ENCODE measurements around the gene TRPM2.
"Not testable (repeated sequence)": the region's sequence is repeated elsewhere in the genome, so short reads cannot be mapped to it uniquely, and the experiment has no call there.

TRPM2 gene

DNA sequence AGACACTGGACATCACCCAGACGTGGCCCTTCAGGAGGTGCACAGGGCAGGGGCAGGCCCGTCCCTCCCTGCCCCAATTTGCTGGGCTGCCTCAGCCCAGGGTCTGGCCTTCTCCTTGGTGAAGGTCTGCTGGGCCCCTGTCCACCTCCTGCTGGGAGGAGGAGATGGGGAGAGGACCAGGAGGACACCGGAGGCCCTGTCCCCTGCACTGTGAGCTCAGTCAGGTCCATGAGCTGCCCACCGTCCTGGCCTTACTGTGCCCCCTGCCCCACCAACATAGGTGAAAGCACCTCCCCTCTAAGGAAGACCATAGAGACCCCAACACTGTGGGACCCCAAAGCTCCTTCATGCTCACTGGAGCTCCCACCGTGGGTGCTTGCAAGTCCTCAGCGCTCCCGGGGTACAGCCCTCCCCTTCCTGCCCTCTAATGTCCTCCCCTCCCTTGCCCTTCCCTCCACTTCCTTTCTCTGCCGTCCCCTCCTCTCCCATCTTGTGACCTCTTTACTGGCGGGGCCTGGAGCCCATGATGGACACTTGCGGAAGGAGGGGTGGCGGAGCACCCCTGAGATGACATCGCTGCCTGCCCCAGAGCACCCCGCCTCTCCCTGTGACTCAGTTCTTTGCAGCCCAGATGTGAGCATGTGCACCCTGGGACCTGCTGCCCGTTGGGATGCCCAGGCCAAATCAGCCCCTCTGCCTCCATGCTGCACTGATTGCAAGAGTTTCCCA is 106.5 kb downstream of the TRPM2 start:
- DNase-seq (ENCODE audit: low read depth in 2 of 2, low spot score in 1 of 2) = no peak

DNA sequence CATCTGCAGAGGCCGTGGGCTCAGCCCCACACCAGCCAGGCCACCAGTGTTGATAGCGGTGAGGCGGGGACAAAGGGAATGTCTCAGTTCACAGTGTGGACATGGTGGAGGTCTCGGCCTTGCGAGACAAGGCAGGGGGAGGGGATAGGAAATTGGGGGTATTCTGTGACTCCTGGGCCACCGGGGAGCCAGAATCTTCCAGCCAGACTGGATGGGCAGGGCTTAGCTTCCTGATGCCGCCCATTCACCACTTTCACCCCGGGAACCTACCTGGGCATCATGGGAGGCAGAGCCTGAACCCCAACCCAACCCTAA is 107.0 kb downstream of the TRPM2 start:
- DNase-seq (ENCODE audit: low read depth in 2 of 2, low spot score in 1 of 2) = no peak

- DNase-seq (ENCODE audit: low read depth in 2 of 2, low spot score in 1 of 2) = no peak
Measured at GRCh38 chr21:44461005-44461404, 107.6 kb downstream of the TRPM2 start.

DNA sequence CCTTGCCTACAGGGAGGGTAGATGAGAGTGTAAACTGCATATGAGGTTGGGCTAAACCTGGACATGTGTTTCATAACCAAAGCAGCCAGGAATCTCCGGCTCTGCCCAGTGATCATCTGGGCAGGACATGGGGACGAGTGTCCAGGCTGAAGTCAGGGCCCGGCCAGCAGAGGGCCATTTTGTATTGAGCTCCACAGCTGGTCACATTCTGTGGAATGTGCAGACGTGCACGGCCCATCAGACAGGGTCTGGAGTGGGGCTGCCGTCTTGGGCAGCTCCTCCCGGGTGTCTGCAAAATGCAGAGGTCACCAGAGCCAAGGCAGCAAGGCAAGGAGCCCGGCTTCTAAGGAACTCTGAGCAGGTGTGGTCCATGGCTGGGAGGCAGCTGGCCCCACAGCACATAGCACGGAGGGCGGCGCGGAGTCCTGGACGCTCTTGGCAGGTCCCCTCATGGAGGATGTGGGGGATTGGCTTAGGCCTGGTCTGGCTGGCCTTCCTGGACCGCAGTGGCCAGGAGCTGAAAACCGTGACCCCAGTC is 108.1 kb downstream of the TRPM2 start:
- DNase-seq (ENCODE audit: low read depth in 2 of 2, low spot score in 1 of 2) = no peak

DNA sequence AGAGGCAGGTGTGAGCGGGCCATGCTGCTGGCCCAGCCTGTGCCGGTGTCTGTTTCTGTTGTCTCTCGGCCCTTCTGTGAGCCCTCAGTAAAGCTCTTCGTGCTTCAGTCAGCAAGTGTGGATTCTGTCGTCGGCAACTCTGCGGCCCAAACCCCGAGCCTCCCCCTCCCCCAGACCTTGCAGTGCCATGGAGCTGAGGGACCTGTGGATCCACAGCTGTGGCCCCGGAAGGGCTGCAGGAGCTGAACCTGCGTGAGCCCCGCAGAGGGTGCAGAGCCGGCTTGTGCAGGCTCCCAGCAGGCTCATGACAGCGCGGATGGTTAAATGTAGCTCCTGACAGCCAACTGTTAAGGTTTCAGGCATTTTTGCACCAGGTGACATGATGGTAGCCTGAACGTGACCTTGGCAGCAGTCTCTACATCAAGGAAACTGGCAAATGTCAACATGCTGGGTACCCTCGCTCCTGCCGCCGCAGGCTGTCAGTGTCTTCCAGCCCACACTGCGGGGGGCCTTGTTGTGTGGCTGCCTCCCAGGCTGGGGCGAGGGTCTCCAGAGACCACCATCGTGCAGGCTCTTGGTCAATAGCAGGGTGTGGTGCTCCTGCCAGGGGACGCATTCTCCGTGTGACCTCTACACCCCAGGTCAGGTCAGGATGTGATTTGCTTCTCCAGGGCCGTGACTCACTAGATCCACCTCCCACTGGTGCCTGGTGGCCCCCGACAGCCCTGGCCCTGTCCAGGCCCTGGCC is 108.8 kb downstream of the TRPM2 start:
- DNase-seq (ENCODE audit: low read depth in 2 of 2, low spot score in 1 of 2) = no peak

- no peak for DNase-seq (ENCODE audit: low read depth in 2 of 2, low spot score in 1 of 2)
Measured at GRCh38 chr21:44462834-44463200, 109.4 kb downstream of the TRPM2 start.

DNA sequence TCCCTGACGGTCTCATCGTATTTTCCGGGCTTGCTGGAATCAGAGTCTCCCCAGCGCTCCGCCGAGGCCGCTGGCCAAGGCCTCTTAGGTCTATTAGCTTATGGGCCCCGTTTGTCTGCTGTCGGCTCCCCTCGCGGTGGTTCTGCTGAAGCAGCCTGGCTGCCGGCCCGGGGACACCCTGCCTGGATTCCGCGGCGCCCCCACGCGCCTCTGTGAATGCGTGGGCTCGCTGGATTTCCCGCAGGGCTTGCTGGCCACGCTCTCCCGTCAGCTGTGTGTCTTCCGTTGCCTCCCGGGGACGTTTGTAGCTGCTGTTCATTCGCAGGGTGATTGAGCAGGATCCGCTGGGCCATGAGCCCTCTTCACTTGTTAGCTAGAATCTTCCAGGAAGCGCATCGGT is 110.3 kb downstream of the TRPM2 start:
- DNase-seq (ENCODE audit: low read depth in 2 of 2, low spot score in 1 of 2) = no peak

GRCh38 chr21:44464351-44464750 is 110.9 kb downstream of the TRPM2 start:
- no peak for DNase-seq (ENCODE audit: low read depth in 2 of 2, low spot score in 1 of 2)

- DNase-seq (ENCODE audit: low read depth in 2 of 2, low spot score in 1 of 2) = no peak
Measured at GRCh38 chr21:44466351-44466954, 113.0 kb downstream of the TRPM2 start.

- no peak for DNase-seq (ENCODE audit: low read depth in 2 of 2, low spot score in 1 of 2)
Measured at GRCh38 chr21:44466996-44467858, 113.8 kb downstream of the TRPM2 start.

DNA sequence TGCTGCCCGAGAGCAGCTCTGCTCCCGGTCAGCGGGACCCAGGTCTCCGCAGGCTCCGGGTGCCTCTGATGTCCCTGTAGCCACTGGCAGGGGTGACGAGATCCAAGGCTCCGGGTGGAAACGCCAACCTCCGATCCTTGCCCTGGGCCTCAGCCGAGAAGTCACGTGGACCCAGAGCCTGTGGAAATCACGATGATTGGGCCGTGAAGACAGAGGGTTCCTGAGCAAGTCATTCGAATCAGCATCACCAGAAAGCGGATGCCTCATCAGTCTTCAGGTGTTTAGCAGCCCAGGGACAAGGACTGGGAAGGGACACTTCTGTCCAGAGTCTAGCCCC is 114.4 kb downstream of the TRPM2 start:
- no peak for DNase-seq (ENCODE audit: low read depth in 2 of 2, low spot score in 1 of 2)

GRCh38 chr21:44471341-44471740 is 117.9 kb downstream of the TRPM2 start:
- no peak for DNase-seq (ENCODE audit: low read depth in 2 of 2, low spot score in 1 of 2)

GRCh38 chr21:44471996-44472395 is 118.6 kb downstream of the TRPM2 start:
- no peak for DNase-seq (ENCODE audit: low read depth in 2 of 2, low spot score in 1 of 2)

GRCh38 chr21:44473915-44474555 is 120.6 kb downstream of the TRPM2 start:
- no peak for DNase-seq (ENCODE audit: low read depth in 2 of 2, low spot score in 1 of 2)

- DNase-seq (ENCODE audit: low read depth in 2 of 2, low spot score in 1 of 2) = no peak
Measured at GRCh38 chr21:44475266-44475845, 121.9 kb downstream of the TRPM2 start.

- no peak for DNase-seq (ENCODE audit: low read depth in 2 of 2, low spot score in 1 of 2)
Measured at GRCh38 chr21:44477131-44477530, 123.7 kb downstream of the TRPM2 start.

DNA sequence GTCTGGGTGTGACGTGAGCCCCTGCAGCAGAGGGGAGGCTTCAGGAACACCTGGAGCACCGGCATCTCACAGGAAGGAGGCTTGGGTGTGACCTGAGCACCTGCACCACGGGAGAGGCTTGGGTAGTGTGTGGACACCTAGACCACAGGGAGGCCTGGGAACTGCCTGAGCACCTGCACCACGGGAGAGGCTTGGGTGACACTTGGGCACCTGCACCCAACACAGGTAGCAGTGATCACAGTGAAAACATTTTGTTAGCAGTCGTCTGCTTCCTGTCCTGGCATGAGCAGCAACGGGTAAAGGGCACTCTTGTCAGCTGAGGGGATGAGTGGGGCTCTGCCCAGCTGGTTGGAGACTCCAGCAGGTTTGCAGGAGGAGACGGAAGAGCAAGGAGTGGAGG is 124.3 kb downstream of the TRPM2 start:
- DNase-seq (ENCODE audit: low read depth in 2 of 2, low spot score in 1 of 2) = no peak

GRCh38 chr21:44478124-44478800 is 124.8 kb downstream of the TRPM2 start:
- DNase-seq (ENCODE audit: low read depth in 2 of 2, low spot score in 1 of 2) = no peak

DNA sequence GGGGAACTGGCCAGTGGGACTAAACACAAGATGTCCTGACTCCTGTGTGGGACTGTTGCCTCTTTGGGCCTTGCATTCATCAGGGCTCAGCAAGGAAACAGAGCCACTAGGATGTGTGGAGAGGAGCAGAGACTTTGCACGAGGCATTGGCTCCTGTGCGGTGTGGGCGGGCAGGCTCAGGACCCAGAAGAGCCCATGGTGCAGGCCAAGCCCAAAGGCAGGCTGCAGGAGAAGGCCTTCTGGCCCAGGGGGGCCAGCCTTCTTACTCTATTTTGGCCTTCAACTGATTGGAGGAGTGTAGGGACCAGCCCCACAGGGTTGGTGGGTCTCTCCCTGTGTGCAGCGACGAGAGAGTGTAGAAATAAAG is 125.4 kb downstream of the TRPM2 start:
- no peak for DNase-seq (ENCODE audit: low read depth in 2 of 2, low spot score in 1 of 2)

DNA sequence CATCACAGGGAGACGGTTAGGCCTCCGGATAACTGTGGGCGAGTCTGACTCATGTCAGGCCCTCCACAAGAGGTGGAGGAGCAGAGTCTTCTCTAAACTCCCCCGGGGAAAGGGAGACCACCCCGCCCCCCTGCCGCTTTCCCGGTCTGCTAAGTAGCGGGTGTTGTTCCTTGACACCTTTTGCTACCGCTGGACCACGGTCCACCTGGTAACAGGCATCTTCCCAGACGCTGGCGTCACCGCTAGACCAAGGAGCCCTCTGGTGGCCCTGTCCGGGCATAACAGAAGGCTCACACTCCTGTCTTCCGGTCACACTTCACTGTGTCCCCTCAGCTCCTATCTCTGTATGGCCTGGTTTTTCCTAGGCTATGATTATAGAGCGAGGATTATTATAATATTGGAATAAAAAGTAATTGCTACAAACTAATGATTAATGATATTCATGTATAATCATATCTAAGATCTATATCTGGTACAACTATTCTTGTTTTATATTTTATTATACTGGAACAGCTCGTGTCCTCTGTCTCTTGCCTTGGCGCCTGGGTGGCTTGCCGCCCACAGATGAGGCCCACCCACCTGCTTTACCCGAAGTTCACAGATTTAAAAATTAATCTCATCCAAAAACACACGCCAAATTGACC is 126.3 kb downstream of the TRPM2 start:
- not testable (repeated sequence) for DNase-seq (ENCODE audit: low read depth in 2 of 2, low spot score in 1 of 2)
